K562 treated with DMSO at 1 percent for 12 hours (cell line): ENCODE results near the gene CAMP. TPM values are rescaled to one million over a fixed set of nuclear protein-coding genes. Genes with fewer than 3 reads are reported as not detected.

Experiments used
- total RNA-seq: library from RNA; unstranded; fragments of 300-600 nt; gene quantifications from 2 replicates; pipeline ENCODE4 v1.2.3, GENCODE V29; 2022; ENCODE audit not compliant: insufficient read depth

Gene CAMP, protein sequence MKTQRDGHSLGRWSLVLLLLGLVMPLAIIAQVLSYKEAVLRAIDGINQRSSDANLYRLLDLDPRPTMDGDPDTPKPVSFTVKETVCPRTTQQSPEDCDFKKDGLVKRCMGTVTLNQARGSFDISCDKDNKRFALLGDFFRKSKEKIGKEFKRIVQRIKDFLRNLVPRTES
- not detected in 2 replicates for total RNA-seq

GRCh38 chr3:48222616-48223513 lies at the start of gene CAMP:
TSS of gene CAMP (plus strand) at chr3:48223495. CDS start at chr3:48223512, 17 bp downstream.

GRCh38 chr3:48188266-48189201 lies 34.8 kb upstream of the CAMP start, which contains the start of gene CDC25A:
TSS of gene CDC25A (minus strand) at chr3:48188417. CDS start at chr3:48187947, 470 bp downstream.

Other genes with a start within 250 kb of the CAMP start
- gene MAP4, start 207.1 kb upstream of the CAMP start, total RNA-seq = 41.4 and 120 TPM in 2 replicates
- gene CDC25A, start 35.1 kb upstream of the CAMP start, total RNA-seq = 15.0 and 36.6 TPM in 2 replicates
- gene ZNF589, start 17.6 kb downstream of the CAMP start, total RNA-seq = 4.0 and 13.0 TPM in 2 replicates
- gene NME6, start 77.9 kb downstream of the CAMP start, total RNA-seq = 18.5 and 26.2 TPM in 2 replicates
- not detected in 2 replicates for gene SPINK8, start 110.2 kb downstream of the CAMP start, total RNA-seq
- gene FBXW12, start 148.7 kb downstream of the CAMP start, total RNA-seq = not detected in 2 replicates
- gene PLXNB1, start 206.6 kb downstream of the CAMP start, total RNA-seq = 3.1 and 19.1 TPM in 2 replicates
- gene CCDC51, start 216.6 kb downstream of the CAMP start, total RNA-seq = 10.2 and 11.5 TPM in 2 replicates
- 184 and 233 TPM in 2 replicates for gene TMA7, start 216.8 kb downstream of the CAMP start, total RNA-seq
- 4.0 and 6.0 TPM in 2 replicates for gene ATRIP, start 223.2 kb downstream of the CAMP start, total RNA-seq